ENCODE measurements around the gene CSNK1G1.

The CSNK1G1 gene

DNA sequence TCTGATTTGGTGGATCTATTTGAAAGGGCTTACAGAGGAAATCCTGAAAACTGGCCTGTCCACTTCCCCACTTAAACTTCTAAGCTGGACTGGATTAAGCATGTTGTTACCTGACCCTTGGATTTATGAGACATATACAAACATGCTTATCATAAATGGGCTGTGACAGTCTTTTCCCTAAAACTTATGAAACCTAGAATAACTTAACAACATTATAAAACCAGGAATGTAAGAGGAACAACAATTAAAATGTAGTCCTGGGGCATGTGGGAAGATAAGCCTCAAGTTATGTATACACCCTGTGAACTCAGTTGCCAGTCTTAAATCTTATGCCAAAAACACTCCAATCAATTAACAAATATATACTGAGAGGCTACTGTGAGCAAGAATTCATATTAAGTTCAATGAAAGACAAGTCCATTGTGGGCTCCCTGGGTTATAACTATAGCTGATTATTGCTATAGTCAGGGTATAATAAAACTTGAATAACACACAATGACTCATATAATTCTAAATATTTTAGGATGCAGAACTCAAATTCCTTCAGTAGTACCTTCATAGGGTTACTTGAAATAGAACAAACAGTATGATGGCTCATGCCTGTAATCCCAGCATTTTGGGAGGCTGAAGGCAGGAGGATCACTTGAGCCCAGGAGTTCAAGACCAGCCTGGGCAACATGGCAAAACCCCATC lies 105.9 kb downstream of the CSNK1G1 start:
- TF ChIP-seq, protein P1, sequence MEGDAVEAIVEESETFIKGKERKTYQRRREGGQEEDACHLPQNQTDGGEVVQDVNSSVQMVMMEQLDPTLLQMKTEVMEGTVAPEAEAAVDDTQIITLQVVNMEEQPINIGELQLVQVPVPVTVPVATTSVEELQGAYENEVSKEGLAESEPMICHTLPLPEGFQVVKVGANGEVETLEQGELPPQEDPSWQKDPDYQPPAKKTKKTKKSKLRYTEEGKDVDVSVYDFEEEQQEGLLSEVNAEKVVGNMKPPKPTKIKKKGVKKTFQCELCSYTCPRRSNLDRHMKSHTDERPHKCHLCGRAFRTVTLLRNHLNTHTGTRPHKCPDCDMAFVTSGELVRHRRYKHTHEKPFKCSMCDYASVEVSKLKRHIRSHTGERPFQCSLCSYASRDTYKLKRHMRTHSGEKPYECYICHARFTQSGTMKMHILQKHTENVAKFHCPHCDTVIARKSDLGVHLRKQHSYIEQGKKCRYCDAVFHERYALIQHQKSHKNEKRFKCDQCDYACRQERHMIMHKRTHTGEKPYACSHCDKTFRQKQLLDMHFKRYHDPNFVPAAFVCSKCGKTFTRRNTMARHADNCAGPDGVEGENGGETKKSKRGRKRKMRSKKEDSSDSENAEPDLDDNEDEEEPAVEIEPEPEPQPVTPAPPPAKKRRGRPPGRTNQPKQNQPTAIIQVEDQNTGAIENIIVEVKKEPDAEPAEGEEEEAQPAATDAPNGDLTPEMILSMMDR (IDR thresholded peaks at IDR 0.05), result no peak

DNA sequence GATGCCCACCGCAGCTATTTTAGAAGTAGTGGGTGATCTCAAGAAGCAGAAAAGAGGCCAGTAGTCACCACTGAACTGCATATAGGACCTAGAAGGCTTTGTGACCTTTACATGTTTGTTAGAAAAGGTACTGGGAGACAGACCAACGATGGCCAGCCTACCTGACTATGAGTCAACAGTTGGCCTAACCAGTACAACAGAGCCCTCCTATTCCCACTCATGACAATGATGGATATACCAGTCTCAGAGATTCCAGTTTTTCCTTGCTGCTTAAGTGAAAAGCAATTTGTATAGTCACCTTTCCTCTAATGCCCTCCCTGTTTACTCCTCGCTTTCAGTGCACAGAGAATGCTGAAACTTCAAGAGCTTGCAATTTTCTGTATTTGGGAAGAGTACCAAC lies 106.6 kb downstream of the CSNK1G1 start:
- TF ChIP-seq, protein P1 (IDR thresholded peaks at IDR 0.05), result no peak

DNA sequence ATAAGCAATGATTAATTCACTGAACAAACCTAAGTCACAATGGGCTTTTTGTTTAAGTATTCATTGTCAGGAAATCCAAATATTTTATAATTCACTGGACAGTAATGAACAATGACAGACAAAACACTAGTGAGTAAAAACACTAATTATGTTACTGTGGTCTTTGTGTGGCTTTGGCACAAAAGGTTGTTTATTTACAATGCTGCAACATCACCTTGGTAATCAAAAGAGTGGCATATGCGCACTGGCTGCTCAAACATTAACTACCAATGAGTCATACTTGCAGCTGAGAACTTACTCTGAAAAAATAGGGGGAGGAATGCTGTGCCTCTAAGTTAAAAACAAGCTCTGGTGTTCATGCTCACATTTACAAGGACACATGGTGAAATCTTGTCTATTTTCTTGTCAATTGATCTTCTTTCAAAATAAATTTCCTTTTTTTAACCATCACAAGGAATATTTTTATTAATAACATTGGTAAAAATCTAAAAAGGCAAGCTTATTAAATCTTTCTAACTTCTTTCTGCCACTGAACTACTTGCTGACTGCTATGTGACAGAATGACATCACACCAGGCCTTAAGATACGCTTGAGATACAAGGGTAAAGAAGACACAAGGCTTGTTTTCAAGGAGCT lies 107.9 kb downstream of the CSNK1G1 start:
- TF ChIP-seq, protein P1 (IDR thresholded peaks at IDR 0.05), result no peak

DNA sequence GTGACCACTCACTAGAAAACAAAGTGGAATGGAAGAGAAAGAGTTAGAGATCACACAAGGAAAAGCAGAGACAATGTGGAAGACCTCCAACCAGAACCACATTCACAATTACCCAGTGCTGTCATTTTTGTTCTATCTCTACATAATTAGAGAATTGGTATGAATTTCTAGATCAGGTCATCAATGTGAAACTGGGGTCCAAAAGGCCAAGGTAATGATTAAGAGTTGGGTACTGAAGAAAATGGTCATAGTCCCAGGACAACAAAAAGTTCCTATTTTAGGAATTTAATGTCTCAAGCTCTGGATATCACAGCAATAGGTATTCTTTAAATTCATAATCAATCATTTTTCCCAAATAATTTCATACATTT lies 108.5 kb downstream of the CSNK1G1 start:
- TF ChIP-seq, protein P1 (IDR thresholded peaks at IDR 0.05), result no peak

DNA sequence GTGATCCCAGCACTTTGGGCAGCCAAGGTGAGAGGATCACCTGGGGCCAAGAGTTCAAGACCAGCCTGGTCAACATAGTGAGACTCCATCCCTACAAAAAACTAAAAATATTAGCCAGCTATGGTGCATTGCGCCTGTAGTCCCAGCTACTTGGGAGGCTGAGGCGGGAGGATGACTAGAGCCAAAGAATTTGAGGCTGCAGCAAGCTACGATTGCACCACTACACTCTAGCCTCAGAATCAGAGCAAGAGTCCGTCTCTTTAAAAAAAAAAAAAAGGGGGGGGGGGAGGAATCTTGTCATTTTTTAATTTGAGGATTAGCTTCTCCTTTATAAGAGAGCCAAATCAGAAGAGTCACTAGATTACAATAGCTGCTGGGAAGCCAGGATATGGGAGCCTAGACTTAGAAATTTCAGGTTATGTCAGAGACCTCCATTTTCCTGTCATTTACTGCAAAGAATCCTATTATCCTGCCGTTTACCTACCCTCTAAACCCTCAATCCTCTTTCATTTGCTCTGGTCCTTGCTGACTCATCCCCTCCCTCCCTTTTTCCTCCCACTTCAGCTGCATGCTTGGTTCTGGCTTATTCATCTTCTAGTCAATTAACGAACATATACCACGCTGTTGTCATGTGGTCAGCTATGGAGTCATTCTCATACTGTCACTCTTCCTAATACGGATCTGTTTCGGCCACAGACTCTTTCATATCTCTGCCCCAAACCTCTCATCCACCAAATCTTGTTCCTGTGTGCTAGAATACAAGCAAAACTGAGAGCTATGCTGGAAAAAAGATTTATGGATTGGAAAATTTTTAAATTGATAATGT lies 109.4 kb downstream of the CSNK1G1 start:
- TF ChIP-seq, protein P1 (IDR thresholded peaks at IDR 0.05), result no peak

DNA sequence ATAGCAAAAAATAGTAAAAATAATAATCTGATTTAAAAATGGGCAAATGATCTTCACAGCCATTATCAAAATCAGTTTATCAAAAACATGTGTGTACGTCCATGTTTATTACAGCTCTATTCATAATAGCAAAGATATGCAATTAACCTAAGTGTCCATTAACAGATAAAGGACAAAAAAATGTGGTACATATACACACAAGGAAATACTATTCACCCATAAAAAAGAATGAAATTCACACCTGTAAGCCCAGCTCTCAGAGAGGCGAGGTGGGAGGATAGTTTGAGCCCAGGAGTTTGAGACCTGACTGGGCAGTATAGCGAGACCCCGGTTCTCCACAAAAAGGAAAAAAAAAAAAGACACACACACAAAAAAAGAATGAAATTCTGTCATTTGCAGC lies 110.6 kb downstream of the CSNK1G1 start:
- TF ChIP-seq, protein P1 (IDR thresholded peaks at IDR 0.05), result no peak

DNA sequence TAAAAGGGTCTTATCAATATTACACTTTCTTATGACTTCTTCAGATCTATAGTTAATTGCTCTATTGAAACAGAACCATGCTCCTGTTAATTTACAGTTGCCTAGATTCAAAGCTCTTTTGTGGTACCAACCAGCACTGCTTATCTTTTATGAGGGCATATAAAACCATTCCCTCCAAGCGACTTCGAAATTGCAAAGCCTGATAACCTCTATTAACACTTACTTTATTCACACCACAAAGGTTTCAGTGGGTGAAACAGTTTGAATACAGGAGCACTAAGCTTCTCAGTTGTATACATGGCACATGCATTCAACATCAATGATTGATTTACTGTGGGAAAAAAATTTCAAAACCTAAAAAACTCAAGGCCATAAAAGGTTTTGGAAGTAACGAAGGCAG lies 118.3 kb downstream of the CSNK1G1 start:
- TF ChIP-seq, protein P1 (IDR thresholded peaks at IDR 0.05), result no peak

Measured in LNCAP (cell line).